GM12874 (cell line): ENCODE results near the gene FGF12.

ENCODE experiments used
- CTCF ChIP-seq: IDR thresholded peaks from 2 replicates; pipeline ENCODE4 v1.5.1; 2011; ENCODE audit warnings: low read depth, mild to moderate bottlenecking, control low read depth, low read length, moderate library complexity; ENCODE audit not compliant: insufficient read depth

The FGF12 gene

GRCh38 chr3:192354687-192355086, 372.7 kb downstream of the FGF12 start:
- no peak for TF ChIP-seq CTCF

GRCh38 chr3:192352142-192352541, 375.2 kb downstream of the FGF12 start:
- TF ChIP-seq CTCF: no peak

GRCh38 chr3:192351441-192351840, 375.9 kb downstream of the FGF12 start:
- no peak for TF ChIP-seq CTCF

GRCh38 chr3:192340031-192340430, 387.3 kb downstream of the FGF12 start:
- TF ChIP-seq CTCF: no peak

- TF ChIP-seq CTCF: no peak
Observed at GRCh38 chr3:192339214-192339613, 388.1 kb downstream of the FGF12 start.

GRCh38 chr3:192336286-192336685, 391.1 kb downstream of the FGF12 start:
- no peak for TF ChIP-seq CTCF

- no peak for TF ChIP-seq CTCF
Observed at GRCh38 chr3:192332386-192333291, 394.7 kb downstream of the FGF12 start.
